HEK293T (cell line): ENCODE data around the gene ZDHHC1.

ENCODE experiments used
- L3MBTL2 ChIP-seq: fragments of 450-650 bp; conservative IDR thresholded peaks from 2 replicates; pipeline ENCODE4 v1.6.1; 2016; ENCODE audit warnings: mild to moderate bottlenecking
- NFRKB ChIP-seq: fragments of 450-650 bp; IDR thresholded peaks from 2 replicates; pipeline ENCODE4 v1.6.1; 2016; ENCODE audit warnings: mild to moderate bottlenecking, moderate library complexity

- peak; percentile 70; the same call in 1 of the 2 replicates for TF ChIP-seq L3MBTL2
- no peak for TF ChIP-seq NFRKB
Measured at GRCh38 chr16:67430504-67430976, 14.3 kb upstream of the ZDHHC1 start.
